ENCODE measurements around the gene PRR22.

DNA sequence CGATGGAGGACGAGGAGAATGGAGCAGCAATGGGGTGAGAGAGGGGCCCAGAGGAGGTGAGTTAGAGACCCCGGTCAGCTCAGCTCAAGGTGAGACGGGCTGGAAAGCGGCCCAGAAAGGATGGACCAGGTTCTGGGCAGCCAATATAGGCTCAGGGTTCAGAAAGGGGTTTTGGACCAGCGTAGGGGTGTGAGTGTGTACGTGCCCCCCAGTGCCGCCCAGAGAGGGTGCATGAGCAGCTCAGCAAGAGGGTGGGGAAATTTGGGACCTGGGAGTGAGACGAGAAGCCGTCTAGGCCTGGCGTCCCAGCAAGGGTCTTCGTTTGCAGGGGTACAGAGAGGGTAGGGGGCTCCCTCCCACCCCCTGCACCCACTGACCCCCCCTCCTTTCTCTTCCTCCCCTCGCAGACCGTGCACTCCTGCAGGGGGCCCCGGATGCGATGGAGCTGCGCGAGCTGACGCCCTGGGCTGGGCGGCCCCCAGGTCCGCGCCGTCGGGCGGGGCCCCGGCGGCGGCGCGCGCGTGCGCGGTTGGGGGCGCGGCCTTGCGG, 42.9 kb upstream of the PRR22 start:
- TF ChIP-seq, protein P1, sequence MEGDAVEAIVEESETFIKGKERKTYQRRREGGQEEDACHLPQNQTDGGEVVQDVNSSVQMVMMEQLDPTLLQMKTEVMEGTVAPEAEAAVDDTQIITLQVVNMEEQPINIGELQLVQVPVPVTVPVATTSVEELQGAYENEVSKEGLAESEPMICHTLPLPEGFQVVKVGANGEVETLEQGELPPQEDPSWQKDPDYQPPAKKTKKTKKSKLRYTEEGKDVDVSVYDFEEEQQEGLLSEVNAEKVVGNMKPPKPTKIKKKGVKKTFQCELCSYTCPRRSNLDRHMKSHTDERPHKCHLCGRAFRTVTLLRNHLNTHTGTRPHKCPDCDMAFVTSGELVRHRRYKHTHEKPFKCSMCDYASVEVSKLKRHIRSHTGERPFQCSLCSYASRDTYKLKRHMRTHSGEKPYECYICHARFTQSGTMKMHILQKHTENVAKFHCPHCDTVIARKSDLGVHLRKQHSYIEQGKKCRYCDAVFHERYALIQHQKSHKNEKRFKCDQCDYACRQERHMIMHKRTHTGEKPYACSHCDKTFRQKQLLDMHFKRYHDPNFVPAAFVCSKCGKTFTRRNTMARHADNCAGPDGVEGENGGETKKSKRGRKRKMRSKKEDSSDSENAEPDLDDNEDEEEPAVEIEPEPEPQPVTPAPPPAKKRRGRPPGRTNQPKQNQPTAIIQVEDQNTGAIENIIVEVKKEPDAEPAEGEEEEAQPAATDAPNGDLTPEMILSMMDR (IDR thresholded peaks at IDR 0.05): no peak
- TF ChIP-seq POLR2A (IDR thresholded peaks at IDR 0.05): no peak
